Motor neuron (in vitro differentiated cells): ENCODE measurements around the gene MROH2A. TPM values are rescaled to one million over a fixed set of nuclear protein-coding genes. Genes with fewer than 3 reads are reported as not detected.

ENCODE experiments used
- ATAC-seq, 8 experiments: fragments of 200-7000 bp; cut with Tn5 transposase; replicated peaks in 6 of 8; 2 replicates each; pipeline ENCODE4 v1.8.0; 2021; ENCODE audit warnings: mild to moderate bottlenecking in 8 of 8, moderate library complexity in 8 of 8
- H3K27ac ChIP-seq, 2 donors: fragments of 250-450 bp; sonication (Bioruptor Pico); 2 replicates each; pipeline ENCODE4 v1.9.0; 2021; ENCODE audit warnings: antibody characterized with exemption in 2 of 2, mild to moderate bottlenecking in 2 of 2, moderate library complexity in 1 of 2
- H3K4me1 ChIP-seq, 2 donors: fragments of 250-450 bp; sonication (Bioruptor Pico); replicated peaks in 1 of 2; 2 replicates each; pipeline ENCODE4 v1.6.1; 2021; ENCODE audit warnings: antibody characterized with exemption in 2 of 2, mild to moderate bottlenecking in 2 of 2, moderate library complexity in 1 of 2
- H3K4me3 ChIP-seq, 5 donors: fragments of 250-450 bp; sonication (Bioruptor Pico); 2 replicates each; pipeline ENCODE4 v1.9.0; 2021; ENCODE audit warnings: antibody characterized with exemption in 5 of 5, mild to moderate bottlenecking in 5 of 5, moderate library complexity in 4 of 5
- WGBS, 10 experiments: fragments of 450-650 bp; shearing (Covaris generic); methylation state at CpG; one replicate each; pipeline ENCODE4 v1.0.0; 2022; 5-methylcytosine and 5-hydroxymethylcytosine counted together
- in situ Hi-C, 9 experiments: fragments of 400-800 bp; cut with MboI; loops; one replicate each; pipeline ENCODE4 v1.15.0; 2021; ENCODE audit warnings: low sequenced_read_pairs in 9 of 9, low pct_unique_long_range_greater_than_20kb in 2 of 9; ENCODE audit not compliant: unreplicated experiment in 9 of 9
- total RNA-seq, 8 experiments: library from RNA; unstranded; fragments of 300-600 nt; gene quantifications; 2 replicates each; pipeline versions ENCODE4 v1.2.3 to v1.2.4, GENCODE V29; 2022

Gene MROH2A
- total RNA-seq, 8 experiments from 2014 or later: 0.29 to 0.66 (median 0.31) TPM; not detected in 5

GRCh38 chr2:233796254-233796653 lies 18.1 kb downstream of the MROH2A start:
- Histone ChIP-seq H3K27ac (no peak overlapping the region), H3K4me1 (no peaks in the 10 kb centered on the region), H3K4me3 (no peak overlapping the region)
- in situ Hi-C loops: no loop called here
- ATAC-seq: peak in 3 of 8 experiments; percentile 48 to 89 (median 86)
- WGBS, 10 experiments: 0 to 100% (median 100%) methylated on average over 1 to 2 of the region's 9 CpGs; no CpG with 5 or more reads in 6 of the 10 experiments

GRCh38 chr2:233798335-233799086 lies 20.4 kb downstream of the MROH2A start:
- 47 to 92% (median 76%) methylated on average over 3 to 8 of the region's 14 CpGs; no CpG with 5 or more reads in 3 of the 10 experiments for WGBS, 10 experiments
- Histone ChIP-seq H3K4me1 (no peaks in the 10 kb centered on the region), H3K27ac (no peak overlapping the region), H3K4me3 (no peak overlapping the region)
- in situ Hi-C loops: no loop called here
- ATAC-seq: no peak

GRCh38 chr2:233799087-233799665 lies 21.0 kb downstream of the MROH2A start:
- WGBS, 10 experiments: 42 to 87% (median 76%) methylated on average over 1 to 4 of the region's 7 CpGs; no CpG with 5 or more reads in 4 of the 10 experiments
- ATAC-seq: no peak
- in situ Hi-C loops: no loop called here
- no peak overlapping the region for H3K27ac ChIP-seq
- no peaks in the 10 kb centered on the region for H3K4me1 ChIP-seq
- no peak overlapping the region for H3K4me3 ChIP-seq

- WGBS, 10 experiments: 41 to 94% (median 49%) methylated on average over 3 to 4 of the region's 5 CpGs; no CpG with 5 or more reads in 7 of the 10 experiments
- no peak overlapping the region for H3K27ac ChIP-seq
- no peaks in the 10 kb centered on the region for H3K4me1 ChIP-seq
- ATAC-seq: no peak
- no peak overlapping the region for H3K4me3 ChIP-seq
- in situ Hi-C loops: no loop called here
Observed at GRCh38 chr2:233799716-233800115, 21.6 kb downstream of the MROH2A start.

- 20 to 100% (median 69%) methylated on average over 1 to 5 of the region's 7 CpGs; no CpG with 5 or more reads in 4 of the 10 experiments for WGBS, 10 experiments
- in situ Hi-C loops: no loop called here
- H3K27ac ChIP-seq: no peak overlapping the region
- no peaks in the 10 kb centered on the region for H3K4me1 ChIP-seq
- no peak for ATAC-seq
- no peak overlapping the region for H3K4me3 ChIP-seq
Observed at GRCh38 chr2:233800208-233800607, 22.1 kb downstream of the MROH2A start.

- ATAC-seq: no peak
- Histone ChIP-seq H3K4me1 (no peaks in the 10 kb centered on the region), H3K4me3 (no peak overlapping the region), H3K27ac (no peak overlapping the region)
- in situ Hi-C loops: no loop called here
- WGBS, 10 experiments: 18 to 100% (median 67%) methylated on average over 1 to 5 of the region's 9 CpGs; no CpG with 5 or more reads in 1 of the 10 experiments
Observed at GRCh38 chr2:233801357-233802131, 23.4 kb downstream of the MROH2A start.

GRCh38 chr2:233802132-233802815 lies 24.1 kb downstream of the MROH2A start:
- 24 to 60% (median 50%) methylated on average over 1 to 2 of the region's 3 CpGs; no CpG with 5 or more reads in 6 of the 10 experiments for WGBS, 10 experiments
- Histone ChIP-seq H3K4me1 (no peaks in the 10 kb centered on the region), H3K27ac (no peak overlapping the region), H3K4me3 (no peak overlapping the region)
- ATAC-seq: no peak
- in situ Hi-C loops: no loop called here

- Histone ChIP-seq H3K27ac (no peak overlapping the region), H3K4me3 (no peak overlapping the region), H3K4me1 (no peaks in the 10 kb centered on the region)
- ATAC-seq: no peak
- in situ Hi-C loops: no loop called here
- 0 to 83% (median 50%) methylated on average over 1 of the region's 2 CpGs; no CpG with 5 or more reads in 4 of the 10 experiments for WGBS, 10 experiments
Observed at GRCh38 chr2:233803292-233803911, 25.3 kb downstream of the MROH2A start.

- WGBS, 10 experiments: 0 to 67% (median 23%) methylated on average over 1 to 6 of the region's 8 CpGs; no CpG with 5 or more reads in 6 of the 10 experiments
- Histone ChIP-seq H3K27ac (no peak overlapping the region), H3K4me3 (no peak overlapping the region), H3K4me1 (no peaks in the 10 kb centered on the region)
- no peak for ATAC-seq
- in situ Hi-C loops: no loop called here
Observed at GRCh38 chr2:233803994-233804393, 25.9 kb downstream of the MROH2A start.

GRCh38 chr2:233807215-233807865 lies 29.2 kb downstream of the MROH2A start:
- Histone ChIP-seq H3K4me3 (no peak overlapping the region), H3K27ac (no peak overlapping the region), H3K4me1 (no peaks in the 10 kb centered on the region)
- ATAC-seq: no peak
- WGBS, 10 experiments: 38 to 83% (median 68%) methylated on average over 2 to 8 of the region's 12 CpGs; no CpG with 5 or more reads in 4 of the 10 experiments
- in situ Hi-C loops: no loop called here

GRCh38 chr2:233807966-233808935 lies 30.1 kb downstream of the MROH2A start:
- no peak overlapping the region for H3K27ac ChIP-seq
- WGBS, 10 experiments: 40 to 80% (median 76%) methylated on average over 1 to 5 of the region's 10 CpGs; no CpG with 5 or more reads in 4 of the 10 experiments
- in situ Hi-C loops: no loop called here
- no peak for ATAC-seq
- H3K4me3 ChIP-seq: no peak overlapping the region
- no peaks in the 10 kb centered on the region for H3K4me1 ChIP-seq
